Raji (cell line): ENCODE measurements around the gene ARHGAP42.

Experiments
- POLR2A ChIP-seq: IDR thresholded peaks from 2 replicates; pipeline ENCODE4 v1.6.1; 2011; ENCODE audit warnings: low read depth, low read length, control low read depth; ENCODE audit not compliant: insufficient read depth

Gene ARHGAP42

DNA sequence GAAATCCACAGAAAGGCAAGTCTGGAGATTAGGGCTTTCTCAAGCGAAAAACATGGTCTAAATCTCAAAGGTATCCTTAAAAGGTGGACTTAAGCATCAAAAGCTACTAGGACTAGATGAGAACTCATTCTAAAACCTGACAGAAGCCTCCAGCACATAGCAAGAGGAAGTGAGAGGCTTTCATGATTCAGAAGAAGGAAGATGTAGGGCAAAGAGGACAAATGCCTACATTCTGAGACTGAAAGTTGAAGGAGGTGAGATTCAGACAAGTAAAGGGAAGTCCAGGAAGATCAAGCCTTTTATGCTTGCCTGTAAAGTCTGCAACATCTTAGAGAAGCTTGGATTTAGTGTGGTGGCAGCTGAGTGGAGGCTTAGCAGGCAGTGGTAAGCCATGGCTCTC is 343.6 kb downstream of the ARHGAP42 start:
- TF ChIP-seq POLR2A, result no peak

DNA sequence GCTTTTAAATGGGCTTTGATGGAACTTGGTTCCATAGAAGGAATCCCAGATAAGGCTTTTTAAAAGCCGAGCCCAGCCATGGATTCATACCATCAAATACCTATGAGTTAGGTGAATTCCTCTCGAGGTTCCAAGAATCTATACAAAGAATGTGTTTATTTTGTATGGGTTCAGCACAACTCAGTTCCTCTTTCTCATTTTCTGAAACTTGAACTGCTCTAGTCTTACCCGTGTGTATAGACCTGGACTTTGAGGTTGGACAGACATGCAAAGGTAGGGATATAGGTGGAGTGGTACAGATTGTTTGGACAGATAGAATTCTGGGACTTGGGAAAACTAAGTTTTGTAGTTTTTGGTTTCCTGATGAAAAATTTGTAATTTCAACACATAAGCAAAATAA is 344.6 kb downstream of the ARHGAP42 start:
- TF ChIP-seq POLR2A, result no peak

DNA sequence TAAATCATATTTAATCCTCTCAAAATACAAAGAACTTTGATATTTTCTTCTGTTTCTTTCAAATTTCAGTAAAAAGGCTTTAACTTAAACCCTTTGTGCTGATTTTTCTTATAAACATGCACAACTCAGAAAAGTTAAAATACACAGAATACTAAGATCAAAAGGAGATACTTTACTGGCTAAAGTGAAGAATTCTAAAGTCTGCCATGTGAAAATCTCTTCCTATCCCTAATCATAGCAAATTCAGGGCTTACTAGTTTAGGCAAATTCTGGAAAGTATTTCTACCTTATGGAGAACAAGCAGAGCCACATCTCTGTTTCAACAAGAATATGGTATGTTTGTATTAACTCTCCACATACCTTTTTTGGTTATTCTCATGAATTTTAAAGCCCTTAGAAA is 345.9 kb downstream of the ARHGAP42 start:
- TF ChIP-seq POLR2A, result no peak

DNA sequence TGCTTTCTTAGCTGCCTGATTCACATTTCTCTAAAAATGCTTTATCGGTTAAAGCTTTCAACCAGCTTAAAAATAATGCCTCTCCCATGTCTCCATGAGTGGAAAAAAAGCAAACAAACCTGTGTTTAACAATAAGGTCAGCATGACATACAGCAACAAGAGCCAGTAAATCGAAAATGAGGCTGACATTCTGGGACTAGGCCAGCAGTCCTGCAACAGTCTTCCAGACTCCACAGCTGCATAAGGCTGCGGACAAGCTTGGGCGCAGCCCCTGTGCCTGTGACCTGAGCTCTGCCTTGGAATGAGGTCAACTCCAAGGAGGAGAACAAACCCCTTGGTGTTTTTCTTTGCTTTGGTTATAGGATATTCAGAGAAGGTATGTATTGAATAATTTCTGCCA is 347.0 kb downstream of the ARHGAP42 start:
- no peak for TF ChIP-seq POLR2A

DNA sequence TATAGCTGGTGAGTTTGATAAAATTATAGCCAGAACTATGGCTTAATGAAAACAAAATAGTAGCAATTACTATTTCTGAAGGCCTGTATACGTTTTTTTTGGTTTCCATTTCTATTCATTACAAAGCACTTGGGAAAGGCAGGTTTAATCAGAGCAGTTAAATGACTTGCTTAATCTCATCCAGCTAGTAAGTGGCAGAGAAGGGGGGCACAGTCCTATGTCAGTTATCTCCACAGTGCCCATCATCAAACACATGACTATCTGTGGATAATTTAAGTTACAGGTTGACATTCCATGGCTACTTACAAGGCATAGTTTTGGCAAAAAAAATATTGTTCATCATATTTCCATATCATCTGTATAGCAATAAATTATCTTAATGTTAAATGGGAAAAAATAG is 348.8 kb downstream of the ARHGAP42 start:
- no peak for TF ChIP-seq POLR2A
